B cell (primary cell): ENCODE results near the gene RALBP1. TPM values are rescaled to one million over a fixed set of nuclear protein-coding genes. Genes with fewer than 3 reads are reported as not detected.

Experiments used
- ATAC-seq: fragments of 200-7000 bp; cut with Tn5 transposase; one replicate; pipeline ENCODE4 v1.10.0; 2021; ENCODE audit warnings: low read depth, mild to moderate bottlenecking, moderate number of reproducible peaks, moderate library complexity
- CTCF ChIA-PET: fragments of 350-600 bp; sonication (Branson Sonifier 250); formaldehyde crosslinking; loops from one replicate; lab custom pipeline; 2021; ENCODE audit warnings: antibody characterized with exemption, inconsistent platforms; lab: Charles Lee
- POLR2A ChIA-PET: fragments of 350-600 bp; sonication (Branson Sonifier 250); formaldehyde crosslinking; loops from one replicate; lab custom pipeline; 2021; ENCODE audit warnings: antibody characterized with exemption; lab: Charles Lee
- DNase-seq: peaks from one replicate; pipeline ENCODE4 v3.0.0; 2013
- H2AFZ ChIP-seq: 2 replicates; pipeline ENCODE4 v1.6.1; 2012; ENCODE audit warnings: mild to moderate bottlenecking, low read depth, low read length; ENCODE audit not compliant: insufficient read depth, poor library complexity, severe bottlenecking
- H3K27ac ChIP-seq, 2 donors: 1 replicate in 1 of 2; 2 replicates in 1 of 2; pipeline ENCODE4 v1.5.1; 2012 to 2013; ENCODE audit warnings: low read length in 2 of 2, mild to moderate bottlenecking in 2 of 2, moderate library complexity in 1 of 2
- H3K27me3 ChIP-seq, 4 experiments: fragments of 200-600 bp in 1 of 4; sonication (generic) in 1 of 4; replicated peaks in 1 of 4; 1 replicate in 2 of 4; 2 replicates in 2 of 4; pipeline versions ENCODE4 v1.6.1 to v1.7.0; 2013 to 2016; ENCODE audit warnings: low read length in 3 of 4, mild to moderate bottlenecking in 2 of 4, mixed read lengths in 1 of 4, moderate library complexity in 1 of 4; ENCODE audit not compliant: insufficient read depth in 4 of 4, control insufficient read depth in 3 of 4; ENCODE audit errors: control extremely low read depth in 1 of 4
- H3K36me3 ChIP-seq, 2 experiments: replicated peaks in 1 of 2; 1 replicate in 1 of 2; 2 replicates in 1 of 2; pipeline versions ENCODE4 v1.6.1 to v1.7.1; 2013; ENCODE audit warnings: low read length in 1 of 2; ENCODE audit not compliant: insufficient read depth in 2 of 2, control insufficient read depth in 1 of 2; ENCODE audit errors: control extremely low read depth in 1 of 2, extremely low read depth in 1 of 2
- H3K4me1 ChIP-seq, 2 donors: fragments of 200-600 bp in 1 of 2; sonication (generic) in 1 of 2; 1 replicate in 1 of 2; 2 replicates in 1 of 2; pipeline versions ENCODE4 v1.5.1 to v1.6.1; 2013 to 2017; ENCODE audit warnings: low read length in 2 of 2; ENCODE audit not compliant: control insufficient read depth in 2 of 2, insufficient read depth in 2 of 2
- H3K4me2 ChIP-seq: replicated peaks from 2 replicates; pipeline ENCODE3; 2012; ENCODE audit warnings: mild to moderate bottlenecking, low read depth, low read length; ENCODE audit not compliant: poor library complexity, severe bottlenecking
- H3K4me3 ChIP-seq, 5 experiments: fragments of 200-600 bp in 1 of 5; sonication (generic) in 1 of 5; 1 replicate in 3 of 5; 2 replicates in 2 of 5; pipeline versions ENCODE4 v1.5.1 to v1.7.0; 2011 to 2016; ENCODE audit warnings: low read length in 4 of 5, mild to moderate bottlenecking in 4 of 5, low read depth in 2 of 5, control low read depth in 1 of 5, moderate library complexity in 1 of 5; ENCODE audit not compliant: insufficient read depth in 1 of 5; ENCODE audit errors: control extremely low read depth in 1 of 5, extremely low read depth in 1 of 5
- H3K79me2 ChIP-seq: fragments of 200-600 bp; sonication (generic); one replicate; pipeline ENCODE4 v1.6.0; 2016; ENCODE audit warnings: low read length; ENCODE audit not compliant: control insufficient read depth, insufficient read depth
- H3K9ac ChIP-seq: fragments of 200-600 bp; sonication (generic); 2 replicates; pipeline ENCODE4 v1.6.1; 2017; ENCODE audit warnings: mild to moderate bottlenecking, low read length, moderate library complexity
- H3K9me3 ChIP-seq, 3 donors: one replicate each; pipeline versions ENCODE4 v1.6.1 to v1.7.1; 2013; ENCODE audit warnings: low read length in 2 of 3; ENCODE audit not compliant: control insufficient read depth in 2 of 3, insufficient read depth in 1 of 3; ENCODE audit errors: control extremely low read depth in 1 of 3
- H4K20me1 ChIP-seq: 2 replicates; pipeline ENCODE4 v1.6.0; 2012; ENCODE audit warnings: mild to moderate bottlenecking, low read length; ENCODE audit not compliant: insufficient read depth, control insufficient read depth, poor library complexity, severe bottlenecking
- H3K27ac Mint-ChIP-seq: one replicate; pipeline ENCODE4 v1.8.0; 2021; ENCODE audit warnings: mixed read lengths
- H3K27me3 Mint-ChIP-seq: one replicate; pipeline ENCODE4 v1.8.0; 2021; ENCODE audit warnings: mixed read lengths
- H3K4me1 Mint-ChIP-seq: one replicate; pipeline ENCODE4 v1.8.0; 2021; ENCODE audit warnings: mixed read lengths
- H3K4me3 Mint-ChIP-seq: one replicate; pipeline ENCODE4 v1.8.0; 2021; ENCODE audit warnings: mixed read lengths
- H3K9me3 Mint-ChIP-seq: one replicate; pipeline ENCODE4 v1.8.0; 2022; ENCODE audit warnings: mixed read lengths; ENCODE audit not compliant: insufficient read depth
- EZH2 ChIP-seq: IDR thresholded peaks from 2 replicates; pipeline ENCODE4 v1.6.1; 2012; ENCODE audit warnings: borderline replicate concordance, low read depth, mild to moderate bottlenecking, moderate library complexity, low read length; ENCODE audit not compliant: insufficient read depth, poor library complexity, severe bottlenecking
- WGBS: methylation state at CpG from one replicate; pipeline ENCODE4 v1.1.5; 2013; ENCODE audit warnings: missing lambda C conversion rate; ENCODE audit not compliant: insufficient coverage; 5-methylcytosine and 5-hydroxymethylcytosine counted together
- intact Hi-C: fragments of 100-400 bp; cut with micrococcal nuclease; formaldehyde crosslinking; loops from one replicate; pipeline ENCODE4 v1.10.0; 2022
- polyA plus RNA-seq: library from polyadenylated mRNA; depleted of rRNA; stranded (reverse); fragments of >200 nt; gene quantifications from 2 replicates; pipeline ENCODE4 v1.2.3, GENCODE V29; 2012
- total RNA-seq, 2 donors: library from RNA; stranded (reverse); fragments of 120-200 nt in 1 of 2; gene quantifications; 1 replicate in 1 of 2; 2 replicates in 1 of 2; pipeline versions ENCODE4 v1.2.3 to v1.2.4, GENCODE V29; 2013 to 2022
- TF ChIP-seq, protein P1 (sequence below): fragments of 200-600 bp; IDR thresholded peaks from one replicate; pipeline ENCODE4 v1.8.0; 2022; ENCODE audit warnings: antibody characterized with exemption, mild to moderate bottlenecking

The RALBP1 gene
- total and polyA plus RNA-seq, 2 donors (not counting 1 experiment from before 2014, with no cell fraction given) = 14.9 to 38.0 TPM

GRCh38 chr18:9521770-9522169 is 46.5 kb downstream of the RALBP1 start:
- Mint-ChIP-seq H3K27ac (no peak overlapping the region), H3K4me1 (no peaks in the 10 kb centered on the region), H3K4me3 (no peak overlapping the region), H3K9me3 (no peaks in the 10 kb centered on the region), H3K27me3 (no peaks in the 10 kb centered on the region)
- H3K36me3 ChIP-seq = peaks cover 1 to 46% of the 10 kb centered on the region in 2 experiments
- no peak overlapping the region for H3K9ac ChIP-seq
- H3K27ac ChIP-seq = no peak overlapping the region
- DNase-seq (no peak), ATAC-seq (no peak)
- no peaks in the 10 kb centered on the region for H4K20me1 ChIP-seq
- ChIA-PET POLR2A (no interaction called here), CTCF (interaction anchor here (1.2 to 1.4 kb wide), 2 partner anchors 449 to 868 kb away, joined by 3 to 4 read pairs; no protein-coding TSS in a partner anchor)
- peaks cover 10% of the 10 kb centered on the region for H3K79me2 ChIP-seq
- H3K27me3 ChIP-seq = no peaks in the 10 kb centered on the region
- no peaks in the 10 kb centered on the region for H3K9me3 ChIP-seq
- no peak overlapping the region for H2AFZ ChIP-seq
- no peaks in the 10 kb centered on the region for H3K4me1 ChIP-seq
- no peak overlapping the region for H3K4me3 ChIP-seq
- WGBS = 100% methylated on average over 5 of the region's 7 CpGs
- intact Hi-C loops = no loop called here
- TF ChIP-seq, protein P1, sequence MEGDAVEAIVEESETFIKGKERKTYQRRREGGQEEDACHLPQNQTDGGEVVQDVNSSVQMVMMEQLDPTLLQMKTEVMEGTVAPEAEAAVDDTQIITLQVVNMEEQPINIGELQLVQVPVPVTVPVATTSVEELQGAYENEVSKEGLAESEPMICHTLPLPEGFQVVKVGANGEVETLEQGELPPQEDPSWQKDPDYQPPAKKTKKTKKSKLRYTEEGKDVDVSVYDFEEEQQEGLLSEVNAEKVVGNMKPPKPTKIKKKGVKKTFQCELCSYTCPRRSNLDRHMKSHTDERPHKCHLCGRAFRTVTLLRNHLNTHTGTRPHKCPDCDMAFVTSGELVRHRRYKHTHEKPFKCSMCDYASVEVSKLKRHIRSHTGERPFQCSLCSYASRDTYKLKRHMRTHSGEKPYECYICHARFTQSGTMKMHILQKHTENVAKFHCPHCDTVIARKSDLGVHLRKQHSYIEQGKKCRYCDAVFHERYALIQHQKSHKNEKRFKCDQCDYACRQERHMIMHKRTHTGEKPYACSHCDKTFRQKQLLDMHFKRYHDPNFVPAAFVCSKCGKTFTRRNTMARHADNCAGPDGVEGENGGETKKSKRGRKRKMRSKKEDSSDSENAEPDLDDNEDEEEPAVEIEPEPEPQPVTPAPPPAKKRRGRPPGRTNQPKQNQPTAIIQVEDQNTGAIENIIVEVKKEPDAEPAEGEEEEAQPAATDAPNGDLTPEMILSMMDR = no peak
- no peak for TF ChIP-seq EZH2
- no peak overlapping the region for H3K4me2 ChIP-seq

DNA sequence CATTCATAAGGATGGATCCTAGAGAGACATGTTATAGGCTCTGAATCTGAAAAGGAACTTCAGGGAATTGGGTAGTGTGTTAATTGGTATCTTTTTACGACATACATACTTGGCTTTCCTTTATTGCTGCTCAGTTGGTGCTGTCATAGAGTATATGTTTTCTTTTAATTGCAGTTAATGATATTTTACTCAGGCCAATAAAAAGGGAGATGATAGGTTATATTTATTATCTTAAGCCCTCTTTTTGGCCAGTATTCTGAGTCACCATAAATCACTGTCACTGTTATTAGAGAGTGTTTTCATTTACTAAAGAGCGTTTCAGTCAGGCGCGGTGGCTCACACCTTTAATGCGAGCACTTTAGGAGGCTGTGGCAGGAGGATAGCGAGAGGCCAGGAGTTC is 47.6 kb downstream of the RALBP1 start:
- H3K9me3 ChIP-seq = no peaks in the 10 kb centered on the region
- ATAC-seq (no peak), DNase-seq (no peak)
- no peak overlapping the region for H3K9ac ChIP-seq
- POLR2A ChIA-PET = no interaction called here
- CTCF ChIA-PET = interaction anchor here (0.9 kb wide), 1 partner anchor 53 kb away, joined by 3 read pairs; no protein-coding TSS in a partner anchor
- intact Hi-C loops = no loop called here
- Mint-ChIP-seq H3K27ac (no peak overlapping the region), H3K27me3 (no peaks in the 10 kb centered on the region), H3K4me3 (no peak overlapping the region), H3K4me1 (no peaks in the 10 kb centered on the region), H3K9me3 (no peaks in the 10 kb centered on the region)
- no peak overlapping the region for H3K4me3 ChIP-seq
- H2AFZ ChIP-seq = no peak overlapping the region
- TF ChIP-seq EZH2 = no peak
- TF ChIP-seq, protein P1 = no peak
- H3K4me2 ChIP-seq = no peak overlapping the region
- H3K27me3 ChIP-seq = no peaks in the 10 kb centered on the region
- H4K20me1 ChIP-seq = no peaks in the 10 kb centered on the region
- peaks cover 2% of the 10 kb centered on the region for H3K79me2 ChIP-seq
- no CpG with 5 or more reads among the region's 6 CpGs for WGBS
- H3K27ac ChIP-seq = no peak overlapping the region
- peaks cover 4 to 38% of the 10 kb centered on the region in 2 experiments for H3K36me3 ChIP-seq
- no peaks in the 10 kb centered on the region for H3K4me1 ChIP-seq
